22Rv1 (cell line): Measurements from ENCODE around the gene SPATA4.

Source experiments
- H3K27ac ChIP-seq: fragments of 450-650 bp; 2 replicates; pipeline ENCODE4 v1.5.1; 2017
- ZFX ChIP-seq: fragments of 450-650 bp; IDR thresholded peaks from 2 replicates; pipeline ENCODE4 v1.6.1; 2017; ENCODE audit warnings: antibody characterized with exemption, borderline replicate concordance
- TF ChIP-seq, protein P1 (sequence below): fragments of 450-650 bp; IDR thresholded peaks from 2 replicates; pipeline ENCODE4 v1.5.1; 2017; ENCODE audit warnings: mild to moderate bottlenecking

The SPATA4 gene

DNA sequence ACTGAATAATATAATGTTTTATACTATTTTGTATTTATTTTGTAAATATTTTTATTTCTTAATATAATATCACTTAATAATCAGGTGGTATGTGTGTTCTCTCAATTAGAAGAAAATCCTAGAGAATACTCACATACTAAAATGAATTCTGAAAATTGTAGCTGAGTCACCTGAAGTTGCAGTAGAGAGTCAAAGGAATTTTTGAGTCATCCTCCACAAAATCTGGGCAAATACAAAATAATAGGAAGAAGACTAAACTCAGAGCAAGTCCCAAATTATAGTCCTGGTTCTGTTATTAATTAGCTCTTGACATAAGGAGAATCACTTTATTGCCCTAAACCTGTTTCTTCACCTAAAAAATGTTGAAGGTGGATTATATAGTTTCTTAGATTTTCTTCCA lies 57.8 kb downstream of the SPATA4 start:
- TF ChIP-seq ZFX, result no peak
- TF ChIP-seq, protein P1, sequence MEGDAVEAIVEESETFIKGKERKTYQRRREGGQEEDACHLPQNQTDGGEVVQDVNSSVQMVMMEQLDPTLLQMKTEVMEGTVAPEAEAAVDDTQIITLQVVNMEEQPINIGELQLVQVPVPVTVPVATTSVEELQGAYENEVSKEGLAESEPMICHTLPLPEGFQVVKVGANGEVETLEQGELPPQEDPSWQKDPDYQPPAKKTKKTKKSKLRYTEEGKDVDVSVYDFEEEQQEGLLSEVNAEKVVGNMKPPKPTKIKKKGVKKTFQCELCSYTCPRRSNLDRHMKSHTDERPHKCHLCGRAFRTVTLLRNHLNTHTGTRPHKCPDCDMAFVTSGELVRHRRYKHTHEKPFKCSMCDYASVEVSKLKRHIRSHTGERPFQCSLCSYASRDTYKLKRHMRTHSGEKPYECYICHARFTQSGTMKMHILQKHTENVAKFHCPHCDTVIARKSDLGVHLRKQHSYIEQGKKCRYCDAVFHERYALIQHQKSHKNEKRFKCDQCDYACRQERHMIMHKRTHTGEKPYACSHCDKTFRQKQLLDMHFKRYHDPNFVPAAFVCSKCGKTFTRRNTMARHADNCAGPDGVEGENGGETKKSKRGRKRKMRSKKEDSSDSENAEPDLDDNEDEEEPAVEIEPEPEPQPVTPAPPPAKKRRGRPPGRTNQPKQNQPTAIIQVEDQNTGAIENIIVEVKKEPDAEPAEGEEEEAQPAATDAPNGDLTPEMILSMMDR, result no peak
- H3K27ac ChIP-seq, result no peak overlapping the region

DNA sequence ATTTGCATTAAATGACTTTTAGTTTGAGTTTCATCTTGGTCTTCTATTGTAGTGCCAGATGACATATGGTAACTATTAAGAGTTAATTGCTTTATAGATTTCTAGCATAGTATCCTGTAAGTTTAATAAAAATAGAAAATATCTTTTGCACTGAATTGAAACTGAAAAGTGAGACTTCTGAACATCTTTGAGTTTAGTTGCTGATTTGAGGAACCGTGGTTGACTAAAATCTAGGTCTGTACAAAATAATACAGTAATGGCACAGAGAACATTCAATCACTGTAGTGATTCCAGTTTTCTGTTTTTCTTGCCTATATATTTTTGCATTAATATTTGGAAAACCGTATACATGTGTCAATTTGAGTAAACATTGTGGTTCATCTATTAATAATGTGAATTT lies 60.7 kb downstream of the SPATA4 start:
- H3K27ac ChIP-seq, result no peak overlapping the region
- TF ChIP-seq, protein P1, result no peak
- TF ChIP-seq ZFX, result no peak
